ENCODE results near the gene DAPK1.

GRCh38 chr9:87638292-87638691 is 140.6 kb downstream of the DAPK1 start:
- TF ChIP-seq CTCF (IDR thresholded peaks at IDR 0.05): no peak
- TF ChIP-seq EZH2 (IDR thresholded peaks at IDR 0.05): no peak

Measured in neural progenitor cell (in vitro differentiated cells).